ENCODE results near the gene GPRC5D. TPM values are rescaled to one million over a fixed set of nuclear protein-coding genes. Genes with fewer than 3 reads are reported as not detected.

Gene GPRC5D
- total RNA-seq, 3 donors from 2014 or later, result not detected

GRCh38 chr12:12986775-12987331, 34.9 kb upstream of the GPRC5D start:
- Histone ChIP-seq H3K4me1 (ENCODE audit: low read depth) (peaks cover 4% of the 10 kb centered on the region), H3K4me3 (no peak overlapping the region), H3K9me3 (no peaks in the 10 kb centered on the region), H3K36me3 (ENCODE audit: low read depth) (no peaks in the 10 kb centered on the region)
- no peak for TF ChIP-seq CTCF (IDR thresholded peaks at IDR 0.05)
- intact Hi-C loops (cut with DNase I, micrococcal nuclease), result no loop called here
- DNase-seq (no peak), ATAC-seq (no peak)

GRCh38 chr12:12985817-12986408, 33.9 kb upstream of the GPRC5D start:
- no peaks in the 10 kb centered on the region for H3K9me3 ChIP-seq
- DNase-seq (peak in 2 of 3 donors; percentile 32 to 54), ATAC-seq (peak; percentile 89)
- no peaks in the 10 kb centered on the region for H3K36me3 ChIP-seq (ENCODE audit: low read depth)
- no peak overlapping the region for H3K4me3 ChIP-seq
- intact Hi-C loops (cut with DNase I, micrococcal nuclease), result no loop called here
- peak; percentile 36 for TF ChIP-seq CTCF (IDR thresholded peaks at IDR 0.05)
- peaks cover 4% of the 10 kb centered on the region for H3K4me1 ChIP-seq (ENCODE audit: low read depth)

GRCh38 chr12:12984149-12984548, 32.2 kb upstream of the GPRC5D start:
- no peaks in the 10 kb centered on the region for H3K9me3 ChIP-seq
- H3K36me3 ChIP-seq (ENCODE audit: low read depth), result no peaks in the 10 kb centered on the region
- no peak overlapping the region for H3K4me3 ChIP-seq
- peaks cover 4% of the 10 kb centered on the region for H3K4me1 ChIP-seq (ENCODE audit: low read depth)
- ATAC-seq (peak; percentile 58), DNase-seq (no peak)
- intact Hi-C loops (cut with DNase I, micrococcal nuclease), result no loop called here
- no peak for TF ChIP-seq CTCF (IDR thresholded peaks at IDR 0.05)

- ATAC-seq, result peak; percentile 72
- peaks cover 4% of the 10 kb centered on the region for H3K4me1 ChIP-seq (ENCODE audit: low read depth)
- no peaks in the 10 kb centered on the region for H3K36me3 ChIP-seq (ENCODE audit: low read depth)
- intact Hi-C loops (cut with DNase I, micrococcal nuclease), result no loop called here
- no peak overlapping the region for H3K4me3 ChIP-seq
- DNase-seq, result peak in 1 of 3 donors; percentile 66
- peak; percentile 29 for TF ChIP-seq CTCF (IDR thresholded peaks at IDR 0.05)
- H3K9me3 ChIP-seq, result no peaks in the 10 kb centered on the region
These were observed 31.6 kb upstream of the GPRC5D start for GRCh38 chr12:12983420-12984035.

- ATAC-seq, result no peak
- Histone ChIP-seq H3K9me3 (no peaks in the 10 kb centered on the region), H3K4me3 (no peak overlapping the region), H3K4me1 (ENCODE audit: low read depth) (peaks cover 4% of the 10 kb centered on the region), H3K36me3 (ENCODE audit: low read depth) (no peaks in the 10 kb centered on the region)
- DNase-seq, result no peak
- TF ChIP-seq CTCF (IDR thresholded peaks at IDR 0.05), result no peak
- intact Hi-C loops (cut with DNase I, micrococcal nuclease), result no loop called here
These were observed 30.4 kb upstream of the GPRC5D start for GRCh38 chr12:12982331-12982730.
